GM13976 (cell line): Measurements from ENCODE around the gene CALR.

Experiments used
- DNase-seq: peaks from one replicate; pipeline ENCODE4 v3.0.0; 2012; ENCODE audit warnings: low spot score
- in situ Hi-C: fragments of 300-500 bp; cut with MboI; formaldehyde crosslinking; loops from one replicate; pipeline ENCODE4 v1.12.0; 2022; ENCODE audit warnings: low sequenced_read_pairs, mixed read lengths, inconsistent platforms; ENCODE audit not compliant: unreplicated experiment
- TF ChIP-seq, protein P1 (sequence below): IDR thresholded peaks from 2 replicates; pipeline ENCODE4 v1.5.1; 2012; ENCODE audit warnings: borderline replicate concordance, mild to moderate bottlenecking; ENCODE audit not compliant: insufficient read depth; ENCODE audit errors: extremely low read depth, missing control alignments, control extremely low read depth

CALR gene

DNA sequence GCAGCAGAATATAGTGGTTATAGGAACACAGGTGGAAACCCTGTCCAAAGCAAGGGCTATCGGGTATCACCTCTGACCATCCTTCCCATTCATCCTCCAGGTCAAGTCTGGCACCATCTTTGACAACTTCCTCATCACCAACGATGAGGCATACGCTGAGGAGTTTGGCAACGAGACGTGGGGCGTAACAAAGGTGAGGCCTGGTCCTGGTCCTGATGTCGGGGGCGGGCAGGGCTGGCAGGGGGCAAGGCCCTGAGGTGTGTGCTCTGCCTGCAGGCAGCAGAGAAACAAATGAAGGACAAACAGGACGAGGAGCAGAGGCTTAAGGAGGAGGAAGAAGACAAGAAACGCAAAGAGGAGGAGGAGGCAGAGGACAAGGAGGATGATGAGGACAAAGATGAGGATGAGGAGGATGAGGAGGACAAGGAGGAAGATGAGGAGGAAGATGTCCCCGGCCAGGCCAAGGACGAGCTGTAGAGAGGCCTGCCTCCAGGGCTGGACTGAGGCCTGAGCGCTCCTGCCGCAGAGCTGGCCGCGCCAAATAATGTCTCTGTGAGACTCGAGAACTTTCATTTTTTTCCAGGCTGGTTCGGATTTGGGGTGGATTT lies 5.1 kb downstream of the CALR start:
- in situ Hi-C loops, result no loop called here
- TF ChIP-seq, protein P1, sequence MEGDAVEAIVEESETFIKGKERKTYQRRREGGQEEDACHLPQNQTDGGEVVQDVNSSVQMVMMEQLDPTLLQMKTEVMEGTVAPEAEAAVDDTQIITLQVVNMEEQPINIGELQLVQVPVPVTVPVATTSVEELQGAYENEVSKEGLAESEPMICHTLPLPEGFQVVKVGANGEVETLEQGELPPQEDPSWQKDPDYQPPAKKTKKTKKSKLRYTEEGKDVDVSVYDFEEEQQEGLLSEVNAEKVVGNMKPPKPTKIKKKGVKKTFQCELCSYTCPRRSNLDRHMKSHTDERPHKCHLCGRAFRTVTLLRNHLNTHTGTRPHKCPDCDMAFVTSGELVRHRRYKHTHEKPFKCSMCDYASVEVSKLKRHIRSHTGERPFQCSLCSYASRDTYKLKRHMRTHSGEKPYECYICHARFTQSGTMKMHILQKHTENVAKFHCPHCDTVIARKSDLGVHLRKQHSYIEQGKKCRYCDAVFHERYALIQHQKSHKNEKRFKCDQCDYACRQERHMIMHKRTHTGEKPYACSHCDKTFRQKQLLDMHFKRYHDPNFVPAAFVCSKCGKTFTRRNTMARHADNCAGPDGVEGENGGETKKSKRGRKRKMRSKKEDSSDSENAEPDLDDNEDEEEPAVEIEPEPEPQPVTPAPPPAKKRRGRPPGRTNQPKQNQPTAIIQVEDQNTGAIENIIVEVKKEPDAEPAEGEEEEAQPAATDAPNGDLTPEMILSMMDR, result no peak
- DNase-seq, result no peak

DNA sequence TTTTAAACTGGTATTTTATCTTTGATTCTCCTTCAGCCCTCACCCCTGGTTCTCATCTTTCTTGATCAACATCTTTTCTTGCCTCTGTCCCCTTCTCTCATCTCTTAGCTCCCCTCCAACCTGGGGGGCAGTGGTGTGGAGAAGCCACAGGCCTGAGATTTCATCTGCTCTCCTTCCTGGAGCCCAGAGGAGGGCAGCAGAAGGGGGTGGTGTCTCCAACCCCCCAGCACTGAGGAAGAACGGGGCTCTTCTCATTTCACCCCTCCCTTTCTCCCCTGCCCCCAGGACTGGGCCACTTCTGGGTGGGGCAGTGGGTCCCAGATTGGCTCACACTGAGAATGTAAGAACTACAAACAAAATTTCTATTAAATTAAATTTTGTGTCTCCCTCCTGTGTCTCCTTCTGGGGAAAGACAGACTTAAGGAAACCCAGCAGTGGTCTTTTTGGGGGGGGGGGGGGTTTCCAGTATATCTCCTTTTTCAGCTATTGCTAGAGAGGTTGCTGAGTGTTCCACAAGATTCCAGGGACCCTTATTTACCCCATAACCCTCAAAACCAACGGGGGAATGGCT lies 5.8 kb downstream of the CALR start:
- in situ Hi-C loops, result no loop called here
- no peak for DNase-seq
- TF ChIP-seq, protein P1, result no peak

DNA sequence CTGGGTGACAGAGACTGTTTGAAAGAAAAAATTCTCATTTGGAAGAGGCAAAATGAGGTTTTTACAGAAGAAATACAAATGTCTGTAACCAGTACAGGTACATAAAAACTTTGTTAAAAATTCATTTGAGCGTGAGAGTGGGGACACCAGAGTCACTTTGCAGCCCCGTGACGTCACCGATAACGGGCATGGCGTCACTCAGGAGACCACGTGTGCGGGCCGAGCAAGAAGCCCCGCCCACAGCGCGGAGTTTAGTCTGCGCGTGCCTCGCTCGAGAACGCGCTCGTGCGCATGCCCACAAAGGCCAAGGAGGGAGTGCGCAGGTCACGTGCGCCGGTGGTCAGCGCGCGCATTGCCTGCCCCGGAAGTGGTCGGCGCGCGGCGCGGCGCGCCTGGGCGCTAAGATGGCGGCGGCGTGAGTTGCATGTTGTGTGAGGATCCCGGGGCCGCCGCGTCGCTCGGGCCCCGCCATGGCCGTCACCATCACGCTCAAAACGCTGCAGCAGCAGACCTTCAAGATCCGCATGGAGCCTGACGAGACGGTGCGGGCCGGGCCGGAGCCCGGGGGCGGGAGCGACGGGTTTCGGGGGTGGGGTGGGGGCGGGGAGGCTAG lies 7.2 kb downstream of the CALR start, which contains the start of gene RAD23A:
Gene RAD23A (plus strand): TSS at position 384 of the 613 bp plus-strand sequence. CDS start 87 bp downstream, at position 471.
- TF ChIP-seq, protein P1, result no peak
- in situ Hi-C loops, result no loop called here
- DNase-seq, result peak; percentile 96

DNA sequence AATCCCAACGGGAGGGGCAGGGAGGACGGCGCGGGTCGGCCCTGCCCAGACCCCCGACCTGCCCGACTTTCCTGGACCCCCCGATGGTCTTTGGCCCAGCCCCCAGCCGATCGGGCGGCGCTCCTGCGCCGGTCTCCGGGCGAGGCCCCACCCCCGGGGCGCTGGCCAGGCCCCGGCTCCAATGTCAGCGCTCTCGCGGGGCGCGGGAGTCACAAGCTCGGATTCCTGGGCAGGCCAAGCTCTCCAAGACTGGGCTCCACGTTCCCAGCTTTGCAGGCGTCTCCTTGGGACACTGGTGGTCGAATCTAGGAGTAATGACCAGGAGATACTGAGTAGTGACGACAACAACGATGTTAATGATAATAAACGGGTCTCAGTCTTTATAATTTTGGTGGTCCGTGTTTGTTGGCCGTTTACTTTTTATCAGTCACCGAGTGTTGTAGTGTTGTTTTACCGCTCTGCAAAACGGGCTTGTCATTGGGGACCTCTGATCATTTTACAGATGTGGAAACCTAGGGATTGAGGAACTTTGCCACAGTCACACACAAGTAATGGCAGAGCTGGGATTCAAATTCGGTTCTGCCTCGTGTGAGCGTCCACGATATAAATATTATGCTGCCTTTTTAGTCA lies 7.8 kb downstream of the CALR start:
- TF ChIP-seq, protein P1, result no peak
- in situ Hi-C loops, result no loop called here
- peak; percentile 74 for DNase-seq

DNA sequence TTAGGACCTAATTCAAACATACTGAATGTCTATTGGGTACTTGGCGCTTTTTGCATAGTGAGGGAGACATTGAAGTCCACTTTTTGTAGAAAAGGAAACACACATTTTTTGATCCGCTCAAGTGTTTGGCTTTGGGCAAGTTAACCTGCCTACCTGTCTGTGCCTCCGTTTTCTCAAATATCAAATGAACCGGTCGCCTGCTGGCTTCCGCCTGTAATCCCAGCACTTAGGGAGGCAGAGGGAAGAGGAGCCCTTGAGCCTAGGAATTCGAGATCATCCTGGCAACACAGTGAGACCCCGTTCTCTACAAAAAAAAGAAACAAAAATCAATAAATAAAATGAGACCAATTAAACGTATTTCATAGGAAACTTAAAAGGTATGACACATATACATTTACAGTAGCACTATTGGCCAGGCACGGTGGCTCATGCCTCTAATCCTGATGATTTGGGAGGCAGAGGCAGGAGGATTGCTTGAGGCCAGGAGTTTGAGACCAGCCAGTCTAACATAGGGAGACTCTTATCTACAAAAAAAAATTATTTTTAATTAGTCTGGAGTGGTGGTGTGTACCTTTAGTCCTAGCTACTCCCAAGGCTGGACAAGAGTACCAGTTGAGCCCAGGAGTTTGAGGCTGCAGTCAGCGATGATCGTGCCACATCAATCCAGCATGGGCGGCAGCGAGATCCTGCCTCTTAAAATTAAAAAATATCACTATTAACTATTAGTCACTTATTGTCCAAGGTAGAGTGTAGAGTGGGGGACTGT lies 8.5 kb downstream of the CALR start:
- in situ Hi-C loops, result no loop called here
- TF ChIP-seq, protein P1, result no peak
- DNase-seq, result no peak

DNA sequence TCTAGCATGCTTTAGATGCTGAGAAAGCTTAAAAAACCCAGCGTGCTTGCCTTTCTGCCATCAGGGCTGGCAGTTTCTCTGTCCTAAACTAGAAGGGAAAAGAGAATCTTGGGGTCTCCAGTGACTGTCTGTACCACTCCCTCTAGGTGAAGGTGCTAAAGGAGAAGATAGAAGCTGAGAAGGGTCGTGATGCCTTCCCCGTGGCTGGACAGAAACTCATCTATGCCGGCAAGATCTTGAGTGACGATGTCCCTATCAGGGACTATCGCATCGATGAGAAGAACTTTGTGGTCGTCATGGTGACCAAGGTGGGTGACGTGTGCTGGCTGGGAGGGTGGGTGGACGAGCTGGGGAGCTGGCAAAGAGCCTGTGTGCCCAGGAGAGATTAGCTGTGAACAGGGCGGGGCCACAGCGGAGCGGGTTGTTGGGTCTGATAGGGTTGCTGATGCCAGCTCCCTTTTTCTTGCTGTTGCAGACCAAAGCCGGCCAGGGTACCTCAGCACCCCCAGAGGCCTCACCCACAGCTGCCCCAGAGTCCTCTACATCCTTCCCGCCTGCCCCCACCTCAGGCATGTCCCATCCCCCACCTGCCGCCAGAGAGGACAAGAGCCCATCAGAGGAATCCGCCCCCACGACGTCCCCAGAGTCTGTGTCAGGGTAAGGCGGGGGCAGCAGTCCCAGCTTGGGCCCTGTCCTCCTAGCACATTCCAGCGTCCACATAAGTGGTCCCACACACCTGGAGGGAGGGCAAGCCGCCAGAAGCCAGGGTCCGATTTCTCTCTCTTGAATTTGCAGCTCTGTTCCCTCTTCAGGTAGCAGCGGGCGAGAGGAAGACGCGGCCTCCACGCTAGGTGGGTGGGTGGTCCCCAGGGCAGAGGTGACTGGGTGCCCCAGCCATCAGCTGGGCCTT lies 9.5 kb downstream of the CALR start:
- DNase-seq, result no peak
- in situ Hi-C loops, result no loop called here
- TF ChIP-seq, protein P1, result no peak
